Activated CD8-positive, alpha-beta memory T cell treated with anti-CD3 and anti-CD28 coated beads, Interleukin-2, amount 10 ng/mL, durations not matched to agents 7 days and 5 days (primary cell): ENCODE measurements around the gene NARS2. TPM values are rescaled to one million over a fixed set of nuclear protein-coding genes. Genes with fewer than 3 reads are reported as not detected.
"Not testable (repeated sequence)": the region's sequence is repeated elsewhere in the genome, so short reads cannot be mapped to it uniquely, and the experiment has no call there.

Experiments
- ATAC-seq: fragments of 150-1000 bp; cut with Tn5 transposase; one replicate; pipeline ENCODE4 v1.10.0; 2021; ENCODE audit warnings: moderate library complexity
- CTCF ChIA-PET: fragments of 350-600 bp; sonication (Branson Sonifier 250); formaldehyde crosslinking; loops from one replicate; lab custom pipeline; 2021; ENCODE audit warnings: antibody characterized with exemption; lab: Charles Lee
- DNase-seq: peaks from one replicate; pipeline ENCODE4 v3.0.0-alpha.2; 2020
- H3K27ac Mint-ChIP-seq: one replicate; pipeline ENCODE4 v1.8.0; 2021; ENCODE audit warnings: mild to moderate bottlenecking, mixed read lengths
- H3K27me3 Mint-ChIP-seq: one replicate; pipeline ENCODE4 v1.8.0; 2021; ENCODE audit warnings: mixed read lengths
- H3K36me3 Mint-ChIP-seq: one replicate; pipeline ENCODE4 v1.8.0; 2021; ENCODE audit warnings: mild to moderate bottlenecking, mixed read lengths
- H3K4me1 Mint-ChIP-seq: one replicate; pipeline ENCODE4 v1.8.0; 2021; ENCODE audit warnings: mixed read lengths
- H3K4me3 Mint-ChIP-seq: one replicate; pipeline ENCODE4 v1.8.0; 2021; ENCODE audit warnings: mild to moderate bottlenecking, moderate library complexity, mixed read lengths
- H3K9me3 Mint-ChIP-seq: one replicate; pipeline ENCODE4 v1.8.0; 2022; ENCODE audit warnings: low read depth, mixed read lengths
- total RNA-seq, 2 experiments: library from RNA; stranded (reverse); gene quantifications; one replicate each; pipeline ENCODE4 v1.2.3, GENCODE V29; 2021

NARS2 gene
- total RNA-seq, 2 experiments from 2014 or later, result 20.0 TPM

DNA sequence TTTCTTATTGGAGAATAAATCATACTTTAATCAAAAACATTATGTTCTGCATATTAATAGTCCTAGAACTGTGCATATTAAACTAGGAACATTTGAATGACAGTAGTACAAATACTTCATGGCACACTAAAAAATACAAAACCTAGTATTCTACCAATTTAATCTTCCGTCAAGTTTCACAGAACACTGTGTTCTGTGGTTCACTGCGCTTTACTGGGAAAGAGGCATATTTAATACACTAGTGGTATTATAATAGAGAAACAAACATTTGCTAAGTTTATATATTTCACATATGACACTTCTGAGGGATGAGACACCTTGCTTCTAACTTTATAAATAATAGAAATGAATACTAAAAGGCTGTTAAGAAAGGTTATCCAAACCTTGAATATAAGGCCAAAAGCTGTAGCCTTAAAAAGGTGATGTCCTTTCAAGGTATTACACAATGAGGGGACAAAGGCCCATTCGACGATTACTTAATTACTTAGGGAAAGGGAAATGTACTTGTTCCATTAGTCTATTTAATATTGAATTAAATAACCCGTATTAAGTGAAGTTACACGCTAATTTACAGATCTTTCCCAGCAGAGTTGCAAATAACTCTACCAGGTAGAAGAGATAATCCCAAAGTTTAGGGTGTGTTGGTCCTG lies 48.0 kb downstream of the NARS2 start:
- H3K4me1 Mint-ChIP-seq, result no peaks in the 10 kb centered on the region
- no peak for DNase-seq
- no peak for ATAC-seq
- no peak overlapping the region for H3K27ac Mint-ChIP-seq
- no peak overlapping the region for H3K4me3 Mint-ChIP-seq
- CTCF ChIA-PET, result no interaction called here
- peaks cover 15% of the 10 kb centered on the region for H3K36me3 Mint-ChIP-seq
- no peaks in the 10 kb centered on the region for H3K27me3 Mint-ChIP-seq
- no peaks in the 10 kb centered on the region for H3K9me3 Mint-ChIP-seq

DNA sequence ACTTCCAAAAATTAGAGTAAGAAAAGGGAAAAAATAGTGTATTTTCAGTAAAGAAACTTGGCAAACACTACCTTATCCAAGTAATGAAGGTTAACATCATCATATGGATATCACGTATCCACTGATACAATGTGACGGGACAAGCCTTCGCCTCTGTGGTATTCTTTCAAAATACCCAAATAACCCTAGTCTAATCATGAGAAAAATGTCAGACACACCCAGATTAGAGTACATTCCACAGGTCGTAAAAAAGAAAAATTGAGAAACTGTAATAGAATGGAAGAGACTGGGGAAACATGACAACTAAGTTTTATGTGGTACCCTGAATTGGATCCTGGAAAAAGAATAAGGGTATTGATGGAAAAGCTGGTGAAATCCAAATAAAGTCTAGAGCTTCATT lies 48.9 kb downstream of the NARS2 start:
- peaks cover 15% of the 10 kb centered on the region for H3K36me3 Mint-ChIP-seq
- DNase-seq, result no peak
- H3K4me3 Mint-ChIP-seq, result no peak overlapping the region
- H3K9me3 Mint-ChIP-seq, result no peaks in the 10 kb centered on the region
- no peak for ATAC-seq
- H3K4me1 Mint-ChIP-seq, result no peaks in the 10 kb centered on the region
- H3K27ac Mint-ChIP-seq, result no peak overlapping the region
- no peaks in the 10 kb centered on the region for H3K27me3 Mint-ChIP-seq
- CTCF ChIA-PET, result no interaction called here

DNA sequence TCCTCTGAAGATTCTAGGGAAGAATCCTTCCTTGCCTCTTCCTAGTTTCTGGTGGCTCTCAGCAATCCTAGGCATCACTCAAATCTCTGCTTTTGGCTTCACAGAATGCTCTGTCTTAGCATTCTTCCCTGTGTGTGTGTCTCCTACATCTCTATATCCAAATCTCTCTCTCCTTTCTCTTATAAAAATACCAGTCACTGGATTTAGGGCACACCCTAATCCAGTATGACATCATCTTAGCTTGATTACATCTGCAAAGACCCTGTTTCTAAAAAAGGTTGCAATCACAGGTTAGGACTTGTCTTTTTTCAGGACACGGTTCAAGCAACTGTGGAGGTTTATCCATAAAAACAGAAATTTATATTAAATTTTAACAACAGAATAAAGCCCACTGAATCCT lies 54.4 kb downstream of the NARS2 start:
- Mint-ChIP-seq H3K27ac (no peak overlapping the region), H3K36me3 (peaks cover 11% of the 10 kb centered on the region), H3K4me3 (no peak overlapping the region), H3K4me1 (no peaks in the 10 kb centered on the region), H3K9me3 (no peaks in the 10 kb centered on the region), H3K27me3 (no peaks in the 10 kb centered on the region)
- no peak for DNase-seq
- ATAC-seq, result no peak
- CTCF ChIA-PET, result interaction anchor here (1.3 kb wide), 2 partner anchors 9 to 24 kb away, joined by 3 to 4 read pairs; no protein-coding TSS in a partner anchor

DNA sequence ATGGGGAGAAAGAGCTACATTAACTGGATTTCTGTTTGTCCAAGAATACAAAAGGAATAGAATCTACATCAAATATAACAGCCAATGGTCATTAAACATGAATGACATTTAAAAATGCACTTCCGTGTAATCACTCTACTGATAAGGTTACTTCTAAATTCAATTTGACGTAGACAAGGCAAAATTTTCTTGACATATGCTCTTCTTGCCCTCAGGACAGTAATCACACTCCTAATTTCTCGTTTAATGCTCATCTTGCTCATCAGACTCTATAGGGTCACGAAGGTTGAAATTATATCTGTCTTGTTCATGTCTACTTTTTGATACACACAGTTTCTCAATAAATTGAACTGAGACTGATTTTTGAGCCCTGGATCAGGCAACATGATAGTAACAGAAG lies 58.4 kb downstream of the NARS2 start:
- no peak overlapping the region for H3K27ac Mint-ChIP-seq
- CTCF ChIA-PET, result no interaction called here
- H3K4me1 Mint-ChIP-seq, result no peaks in the 10 kb centered on the region
- H3K36me3 Mint-ChIP-seq, result peaks cover 8% of the 10 kb centered on the region
- DNase-seq (no peak), ATAC-seq (no peak)
- H3K27me3 Mint-ChIP-seq, result no peaks in the 10 kb centered on the region
- no peaks in the 10 kb centered on the region for H3K9me3 Mint-ChIP-seq
- no peak overlapping the region for H3K4me3 Mint-ChIP-seq

DNA sequence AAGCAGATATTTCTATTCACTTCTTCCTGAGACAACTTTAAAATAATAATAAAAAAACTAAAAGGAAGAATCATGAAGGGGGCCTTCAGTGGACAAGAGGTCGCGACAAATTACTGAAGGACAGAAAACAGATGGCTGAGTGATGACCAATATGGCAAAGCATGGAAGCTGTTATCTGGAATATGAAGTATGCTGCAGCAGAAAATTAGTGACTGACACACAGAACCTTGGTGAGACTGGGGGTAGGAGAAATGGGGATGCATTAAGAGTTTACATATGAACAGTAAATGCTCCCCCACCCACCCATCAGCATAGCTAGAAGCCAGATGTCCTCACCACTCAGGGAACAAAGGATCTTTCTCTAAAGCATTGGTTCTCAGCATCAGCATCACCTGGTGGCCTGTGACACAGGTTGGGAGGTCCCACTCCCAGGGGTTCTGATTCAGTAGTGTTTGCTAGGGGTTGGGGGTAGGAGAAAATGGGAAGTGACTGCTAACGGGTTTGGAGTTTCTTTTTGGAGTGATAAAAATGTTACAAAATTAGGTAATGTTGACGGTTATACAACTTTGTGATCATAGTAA lies 59.7 kb downstream of the NARS2 start:
- no peak for DNase-seq
- H3K36me3 Mint-ChIP-seq, result peaks cover 16% of the 10 kb centered on the region
- CTCF ChIA-PET, result no interaction called here
- ATAC-seq, result no peak
- no peak overlapping the region for H3K4me3 Mint-ChIP-seq
- H3K27ac Mint-ChIP-seq, result no peak overlapping the region
- H3K9me3 Mint-ChIP-seq, result no peaks in the 10 kb centered on the region
- no peaks in the 10 kb centered on the region for H3K4me1 Mint-ChIP-seq
- no peaks in the 10 kb centered on the region for H3K27me3 Mint-ChIP-seq

DNA sequence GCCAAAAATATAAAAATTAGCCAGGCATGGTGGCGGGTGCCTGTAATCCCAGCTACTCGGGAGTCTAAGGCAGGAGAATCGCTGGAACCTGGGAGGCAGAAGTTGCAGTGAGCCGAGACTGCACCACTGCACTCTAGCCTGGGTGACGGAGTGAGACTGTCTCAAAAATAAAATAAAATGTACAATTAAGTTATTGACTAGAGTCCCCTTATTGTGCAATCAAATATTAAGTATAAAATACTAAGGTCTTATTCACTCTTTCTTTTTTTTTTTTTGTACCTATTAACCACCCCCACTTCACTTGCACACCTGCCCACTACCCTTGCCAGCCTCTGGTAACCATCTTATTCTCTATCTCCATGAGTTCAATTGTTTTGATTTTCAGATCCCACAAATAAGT lies 61.6 kb downstream of the NARS2 start:
- H3K4me1 Mint-ChIP-seq, CTCF ChIA-PET, H3K27ac Mint-ChIP-seq, H3K4me3 Mint-ChIP-seq, DNase-seq, ATAC-seq, H3K27me3 Mint-ChIP-seq, H3K9me3 Mint-ChIP-seq: not testable (repeated sequence)
- peaks cover 22% of the 10 kb centered on the region for H3K36me3 Mint-ChIP-seq

DNA sequence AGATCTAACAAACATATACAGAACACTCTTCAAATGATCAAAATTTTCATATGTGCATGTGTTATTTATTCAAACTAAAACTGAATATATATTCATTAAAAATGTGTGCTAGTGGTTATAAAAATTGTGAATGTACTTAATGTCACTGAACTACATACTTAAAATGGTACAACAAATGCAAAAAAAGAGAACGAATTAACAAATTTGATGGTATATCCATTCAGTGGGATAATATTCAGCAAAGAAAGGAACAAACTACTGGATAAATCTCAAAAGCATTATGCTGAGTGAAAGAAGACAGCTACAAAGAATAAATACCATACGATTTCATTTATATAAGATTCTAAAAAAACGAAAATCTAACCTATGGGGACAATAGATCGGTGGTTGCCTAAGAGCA lies 64.1 kb downstream of the NARS2 start:
- Mint-ChIP-seq H3K4me1 (peaks cover 2% of the 10 kb centered on the region), H3K9me3 (no peaks in the 10 kb centered on the region)
- CTCF ChIA-PET, result no interaction called here

DNA sequence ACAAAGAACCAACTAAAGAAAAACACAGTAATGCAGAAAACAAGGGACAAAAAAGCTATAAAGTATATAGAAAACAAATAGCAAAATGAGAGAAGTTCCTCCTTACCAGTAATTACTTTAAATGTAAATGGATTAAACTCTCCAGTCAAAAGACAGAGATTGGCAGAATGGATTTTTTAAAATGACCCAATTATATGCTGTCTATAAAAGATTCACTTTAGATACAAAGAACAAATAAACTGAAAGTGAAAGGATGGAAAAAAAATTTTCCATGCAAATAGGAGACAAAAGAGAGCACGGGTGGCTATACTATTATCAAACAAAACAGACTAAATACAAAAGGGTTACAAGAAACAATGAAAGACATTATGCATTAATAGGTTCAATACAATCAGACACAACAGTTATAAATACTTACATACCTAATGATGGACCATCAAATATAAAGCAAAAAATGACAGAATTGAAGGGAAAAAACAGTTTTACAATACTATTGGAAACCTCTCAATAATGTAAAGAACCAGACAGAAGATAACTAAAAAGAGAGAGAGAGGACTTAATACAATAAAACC lies 64.6 kb downstream of the NARS2 start:
- Mint-ChIP-seq H3K36me3 (peaks cover 26% of the 10 kb centered on the region), H3K4me1 (peaks cover 4% of the 10 kb centered on the region), H3K4me3 (no peak overlapping the region), H3K27ac (no peak overlapping the region), H3K9me3 (no peaks in the 10 kb centered on the region), H3K27me3 (no peaks in the 10 kb centered on the region)
- DNase-seq (no peak), ATAC-seq (no peak)
- CTCF ChIA-PET, result no interaction called here

More for the DNA sequence above, 64.1 kb downstream of the NARS2 start:
- Mint-ChIP-seq H3K27me3 (no peaks in the 10 kb centered on the region), H3K4me3 (no peak overlapping the region), H3K36me3 (peaks cover 26% of the 10 kb centered on the region), H3K27ac (no peak overlapping the region)
- no peak for DNase-seq
- ATAC-seq, result no peak

DNA sequence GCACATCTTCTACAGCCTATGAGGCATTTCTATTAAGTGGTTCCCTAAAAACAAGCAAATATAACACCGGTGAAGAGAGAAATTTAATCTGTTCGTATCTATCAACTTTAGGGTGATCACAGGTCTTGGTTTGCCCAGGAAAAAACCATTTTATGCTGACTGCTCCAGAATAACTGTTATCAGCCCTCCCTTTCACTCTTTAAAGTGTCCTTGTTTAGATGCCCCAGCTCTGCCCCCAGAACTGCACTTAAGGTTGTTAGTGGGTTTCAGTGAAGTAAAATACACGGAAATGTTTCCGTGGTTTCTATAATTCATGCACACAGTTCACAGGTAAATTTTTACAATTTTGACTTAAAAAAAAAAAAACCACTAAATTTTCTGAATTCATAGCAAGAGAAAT lies 70.0 kb downstream of the NARS2 start:
- ATAC-seq (peak; percentile 33), DNase-seq (no peak)
- Mint-ChIP-seq H3K4me3 (no peak overlapping the region), H3K36me3 (peaks cover 15% of the 10 kb centered on the region), H3K27me3 (no peaks in the 10 kb centered on the region), H3K27ac (no peak overlapping the region), H3K9me3 (no peaks in the 10 kb centered on the region), H3K4me1 (peaks cover 21% of the 10 kb centered on the region)
- CTCF ChIA-PET, result interaction anchor here (0.5 kb wide), 1 partner anchor 37 kb away, joined by 3 read pairs; no protein-coding TSS in a partner anchor

DNA sequence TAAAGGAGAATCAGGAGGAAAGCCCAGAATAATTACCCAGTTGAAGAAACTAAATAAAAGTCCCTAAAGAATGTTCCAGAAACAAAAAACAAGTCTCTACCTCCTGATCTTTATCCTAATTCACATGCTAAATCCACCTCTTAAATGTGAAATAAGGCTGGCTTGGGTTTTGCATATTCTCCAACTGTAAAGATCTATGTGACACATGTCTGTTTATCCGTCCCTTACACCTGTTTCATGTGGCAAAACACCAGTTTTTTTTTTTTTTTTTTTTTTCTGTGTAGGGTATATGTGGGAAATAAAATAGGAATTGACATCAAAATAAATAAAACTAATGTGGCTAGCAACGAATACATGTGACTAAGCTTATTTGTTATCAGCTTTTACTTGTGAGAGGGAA lies 70.5 kb downstream of the NARS2 start:
- ATAC-seq (no peak), DNase-seq (no peak)
- H3K27me3 Mint-ChIP-seq, result no peaks in the 10 kb centered on the region
- H3K4me1 Mint-ChIP-seq, result peaks cover 21% of the 10 kb centered on the region
- no peak overlapping the region for H3K4me3 Mint-ChIP-seq
- H3K9me3 Mint-ChIP-seq, result no peaks in the 10 kb centered on the region
- CTCF ChIA-PET, result no interaction called here
- peaks cover 13% of the 10 kb centered on the region for H3K36me3 Mint-ChIP-seq
- H3K27ac Mint-ChIP-seq, result no peak overlapping the region

DNA sequence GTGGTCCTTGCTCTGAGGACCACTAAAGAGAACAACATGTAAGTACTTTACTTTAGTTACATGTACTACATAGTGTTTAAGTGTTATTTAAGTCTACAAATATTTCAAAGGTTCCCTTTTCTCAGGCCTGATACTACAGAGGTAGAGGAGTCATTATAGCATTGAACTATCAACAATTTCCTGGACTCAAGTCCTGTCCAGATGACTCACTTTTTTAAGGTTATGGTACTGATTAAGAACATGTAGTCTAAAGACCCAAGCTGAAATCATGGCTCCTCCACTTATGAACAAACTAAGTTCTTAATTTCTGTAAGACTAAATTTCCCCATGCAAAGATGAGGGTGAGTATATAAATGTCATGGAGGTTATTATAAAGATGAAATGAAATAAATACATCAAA lies 74.7 kb downstream of the NARS2 start:
- ATAC-seq (no peak), DNase-seq (no peak)
- Mint-ChIP-seq H3K9me3 (no peaks in the 10 kb centered on the region), H3K27ac (no peak overlapping the region), H3K4me3 (no peak overlapping the region), H3K36me3 (peaks cover 11% of the 10 kb centered on the region), H3K27me3 (no peaks in the 10 kb centered on the region), H3K4me1 (peaks cover 16% of the 10 kb centered on the region)
- CTCF ChIA-PET, result no interaction called here

DNA sequence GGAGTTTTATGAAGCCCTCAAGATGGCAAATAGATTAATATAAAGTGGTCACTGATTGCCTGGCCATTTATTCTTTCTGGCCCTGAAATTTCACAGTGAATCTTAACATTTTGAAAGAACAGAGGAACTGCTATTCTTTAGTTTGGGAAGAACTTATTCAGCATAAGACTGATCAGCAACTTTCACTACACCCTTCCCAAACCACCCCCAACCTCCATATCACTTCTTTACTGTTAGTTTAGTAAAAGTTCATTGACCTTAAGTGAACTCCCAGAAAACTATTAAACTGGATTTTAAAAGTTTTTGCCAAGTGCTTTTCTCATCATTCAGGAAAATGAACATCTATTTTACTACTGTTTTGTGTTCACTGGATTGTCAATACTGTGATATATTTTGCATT lies 77.4 kb downstream of the NARS2 start:
- no peak overlapping the region for H3K4me3 Mint-ChIP-seq
- CTCF ChIA-PET, result interaction anchor here (1.2 kb wide), 1 partner anchor 67 kb away, joined by 3 read pairs; no protein-coding TSS in a partner anchor
- ATAC-seq, result no peak
- H3K4me1 Mint-ChIP-seq, result peaks cover 4% of the 10 kb centered on the region
- peaks cover 8% of the 10 kb centered on the region for H3K36me3 Mint-ChIP-seq
- no peaks in the 10 kb centered on the region for H3K9me3 Mint-ChIP-seq
- no peak overlapping the region for H3K27ac Mint-ChIP-seq
- DNase-seq, result no peak
- H3K27me3 Mint-ChIP-seq, result no peaks in the 10 kb centered on the region

DNA sequence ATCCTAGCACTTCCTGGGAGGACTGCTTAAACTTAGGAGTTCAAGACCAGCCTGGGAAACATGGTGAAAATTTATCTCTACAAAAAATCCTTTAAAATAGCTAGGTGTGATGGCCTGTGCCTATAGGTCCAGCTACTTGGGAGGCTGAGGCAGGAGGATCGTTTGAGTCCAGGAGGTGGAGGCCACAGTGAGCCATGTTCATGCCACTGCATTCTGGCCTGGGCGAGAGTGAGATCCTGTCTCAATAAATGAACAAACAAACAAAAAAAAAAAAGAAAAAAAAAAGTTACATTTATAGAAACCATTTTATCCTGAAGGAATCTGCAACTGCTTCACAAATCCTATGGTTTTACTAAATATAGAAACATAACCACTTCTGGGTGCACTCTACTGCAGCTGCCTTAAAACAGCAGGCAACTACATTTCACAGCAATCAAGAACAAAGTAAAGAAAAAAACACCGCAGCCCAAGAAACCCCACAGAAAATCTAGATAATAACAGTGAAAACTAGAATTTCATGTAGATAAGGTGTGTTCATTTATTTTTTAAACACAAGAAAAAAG lies 81.2 kb downstream of the NARS2 start:
- no peak overlapping the region for H3K27ac Mint-ChIP-seq
- H3K36me3 Mint-ChIP-seq, result peaks cover 6% of the 10 kb centered on the region
- H3K27me3 Mint-ChIP-seq, result no peaks in the 10 kb centered on the region
- no peak overlapping the region for H3K4me3 Mint-ChIP-seq
- DNase-seq (no peak), ATAC-seq (no peak)
- CTCF ChIA-PET, result interaction anchor here (0.7 to 1.4 kb wide), 4 partner anchors 14 to 993 kb away, joined by 3 to 6 read pairs (median 4); no protein-coding TSS in a partner anchor
- no peaks in the 10 kb centered on the region for H3K9me3 Mint-ChIP-seq
- H3K4me1 Mint-ChIP-seq, result no peaks in the 10 kb centered on the region

DNA sequence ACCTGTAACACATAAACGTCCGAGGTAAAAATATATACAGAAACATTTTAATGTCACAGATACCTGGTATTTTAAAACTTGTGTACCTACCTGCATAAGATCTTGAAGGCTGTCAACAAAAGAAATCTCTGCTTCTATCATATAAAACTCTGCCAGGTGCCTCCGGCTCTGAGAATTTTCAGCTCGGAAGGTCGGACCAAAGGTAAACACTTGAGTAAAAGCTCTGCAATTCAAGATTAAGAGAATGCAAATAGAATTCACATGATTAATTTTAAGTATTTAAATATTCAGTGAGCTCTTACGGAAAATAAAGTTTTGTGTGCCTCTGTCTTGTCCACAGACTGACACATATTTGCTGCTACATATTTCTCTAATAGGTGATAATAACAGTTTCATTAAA lies 81.7 kb downstream of the NARS2 start:
- H3K36me3 Mint-ChIP-seq, result peaks cover 4% of the 10 kb centered on the region
- H3K27ac Mint-ChIP-seq, result no peak overlapping the region
- H3K4me1 Mint-ChIP-seq, result no peaks in the 10 kb centered on the region
- DNase-seq (no peak), ATAC-seq (no peak)
- CTCF ChIA-PET, result interaction anchor here (1.0 to 1.4 kb wide), 3 partner anchors 13 to 72 kb away, joined by 3 to 4 read pairs (median 3); no protein-coding TSS in a partner anchor
- H3K9me3 Mint-ChIP-seq, result no peaks in the 10 kb centered on the region
- H3K27me3 Mint-ChIP-seq, result no peaks in the 10 kb centered on the region
- no peak overlapping the region for H3K4me3 Mint-ChIP-seq
